Kidney (tissue), 14 donors: ENCODE results near the gene SLC35F5. TPM values are rescaled to one million over a fixed set of nuclear protein-coding genes. Genes with fewer than 3 reads are reported as not detected.
"Not testable (repeated sequence)": the region's sequence is repeated elsewhere in the genome, so short reads cannot be mapped to it uniquely, and the experiment has no call there.

ENCODE experiments used
- DNase-seq, 5 donors: peaks; one replicate each; pipeline ENCODE4 v3.0.0-alpha.2; 2013 to 2020
- FAIRE-seq: peaks from 2 replicates; lab custom pipeline; 2012; peaks lifted over from hg19 to GRCh38; lab: Jason Lieb, UNC
- H3K27ac ChIP-seq, 2 donors: one replicate each; pipeline ENCODE4 v1.7.0; 2013; ENCODE audit warnings: low read depth in 2 of 2, low read length in 2 of 2, inconsistent platforms in 1 of 2
- H3K27me3 ChIP-seq: one replicate; pipeline ENCODE4 v1.7.1; 2013; ENCODE audit warnings: low read length, inconsistent platforms; ENCODE audit not compliant: control insufficient read depth, insufficient read depth
- H3K36me3 ChIP-seq, 3 donors: one replicate each; pipeline versions ENCODE4 v1.7.0 to v1.7.1; 2013; ENCODE audit warnings: low read length in 3 of 3, control low read depth in 1 of 3, inconsistent platforms in 1 of 3; ENCODE audit not compliant: insufficient read depth in 3 of 3, control insufficient read depth in 2 of 3
- H3K4me1 ChIP-seq, 3 donors: one replicate each; pipeline versions ENCODE4 v1.7.0 to v1.7.1; 2013; ENCODE audit warnings: low read length in 3 of 3, inconsistent platforms in 1 of 3, low read depth in 1 of 3; ENCODE audit not compliant: control insufficient read depth in 2 of 3, insufficient read depth in 2 of 3
- H3K4me3 ChIP-seq, 3 donors: one replicate each; pipeline versions ENCODE4 v1.7.0 to v1.8.1; 2013; ENCODE audit warnings: low read length in 3 of 3, control low read depth in 1 of 3, inconsistent platforms in 1 of 3
- H3K9ac ChIP-seq, 3 donors: one replicate each; pipeline versions ENCODE4 v1.7.0 to v1.7.1; 2013; ENCODE audit warnings: low read length in 3 of 3, control low read depth in 1 of 3, inconsistent platforms in 1 of 3
- H3K9me3 ChIP-seq, 3 donors: one replicate each; pipeline versions ENCODE4 v1.7.0 to v1.7.1; 2013; ENCODE audit warnings: low read length in 3 of 3, control low read depth in 1 of 3, inconsistent platforms in 1 of 3; ENCODE audit not compliant: control insufficient read depth in 2 of 3, insufficient read depth in 1 of 3
- CTCF ChIP-seq: IDR thresholded peaks from 3 replicates; pipeline ENCODE4 v1.5.1; 2012; ENCODE audit warnings: mild to moderate bottlenecking, moderate library complexity, borderline replicate concordance; ENCODE audit not compliant: insufficient read depth; ENCODE audit errors: extremely low read depth
- intact Hi-C: fragments of 100-400 bp; cut with DNase I; formaldehyde crosslinking; loops from one replicate; pipeline ENCODE4 v1.11.1; 2022
- polyA plus RNA-seq: library from polyadenylated mRNA; stranded (reverse); fragments of 350-450 nt; fragmentation: Illumina TruSeq; extraction: RNeasy Lipid Tissue Mini Kit (QIAGEN cat#74804); gene quantifications from one replicate; pipeline ENCODE4 v1.2.3, GENCODE V29; 2014; ENCODE audit warnings: low read depth, low replicate concordance; ENCODE audit not compliant: insufficient read depth
- total RNA-seq: library from RNA; stranded (reverse); fragmentation: NEBNext Ultra II Directional; extraction: Animal tissue kit (Norgen Biotek cat#: 25700); gene quantifications from one replicate; pipeline ENCODE4 v1.2.1, GENCODE V29; 2021
- donor health status: control.
- donor health status: control.
- donor health status: control.
- donor health status: control.
- donor health status: control.
- donor health status: DM: yes; HTN: yes; CAD: no.
- donor health status: Normal renal cell carcinoma (clear cell type).

Gene SLC35F5
- total and polyA plus RNA-seq, 2 donors from 2014 or later: 49.9 to 198 TPM

GRCh38 chr2:113776949-113777348 lies 20.5 kb upstream of the SLC35F5 start:
- DNase-seq (no peak), FAIRE-seq (no peak)
- no peak for TF ChIP-seq CTCF
- Histone ChIP-seq H3K4me1 (no peaks in the 10 kb centered on the region), H3K4me3 (no peak overlapping the region), H3K36me3 (no peaks in the 10 kb centered on the region), H3K9ac (no peak overlapping the region), H3K9me3 (no peaks in the 10 kb centered on the region), H3K27ac (no peak overlapping the region), H3K27me3 (no peaks in the 10 kb centered on the region)
- intact Hi-C loops: no loop called here

- H3K4me3 ChIP-seq, intact Hi-C loops, H3K4me1 ChIP-seq, H3K36me3 ChIP-seq, H3K27ac ChIP-seq, H3K9ac ChIP-seq, DNase-seq, H3K9me3 ChIP-seq, FAIRE-seq, H3K27me3 ChIP-seq: not testable (repeated sequence)
These were observed 18.2 kb upstream of the SLC35F5 start for GRCh38 chr2:113774616-113775015.

GRCh38 chr2:113770929-113771328 lies 14.5 kb upstream of the SLC35F5 start:
- intact Hi-C loops: no loop called here
- FAIRE-seq (no peak), DNase-seq (no peak)
- Histone ChIP-seq H3K9me3 (no peaks in the 10 kb centered on the region), H3K27ac (no peak overlapping the region), H3K4me1 (no peaks in the 10 kb centered on the region), H3K27me3 (no peaks in the 10 kb centered on the region), H3K9ac (no peak overlapping the region), H3K36me3 (no peaks in the 10 kb centered on the region), H3K4me3 (no peak overlapping the region)
- no peak for TF ChIP-seq CTCF

- FAIRE-seq: no peak
- no peak overlapping the region for H3K9ac ChIP-seq
- no peaks in the 10 kb centered on the region for H3K9me3 ChIP-seq
- H3K27me3 ChIP-seq: no peaks in the 10 kb centered on the region
- no peak overlapping the region for H3K4me3 ChIP-seq
- DNase-seq: no peak
- H3K27ac ChIP-seq: no peak overlapping the region
- no peak for TF ChIP-seq CTCF
- H3K36me3 ChIP-seq: no peaks in the 10 kb centered on the region
- no peaks in the 10 kb centered on the region for H3K4me1 ChIP-seq
- intact Hi-C loops: no loop called here
These were observed 13.1 kb upstream of the SLC35F5 start for GRCh38 chr2:113769555-113769954.
